ENCODE data around the gene SNAP47.

Gene SNAP47

GRCh38 chr1:227798078-227798802 lies 63.0 kb downstream of the SNAP47 start:
- no peak for DNase-seq (ENCODE audit: low read depth)

- no peak for DNase-seq (ENCODE audit: low read depth)
Measured at GRCh38 chr1:227799756-227800155, 64.5 kb downstream of the SNAP47 start.

- DNase-seq (ENCODE audit: low read depth) = no peak
Measured at GRCh38 chr1:227803933-227804332, 68.7 kb downstream of the SNAP47 start.

- no peak for DNase-seq (ENCODE audit: low read depth)
Measured at GRCh38 chr1:227805606-227806197, 70.5 kb downstream of the SNAP47 start.

GRCh38 chr1:227808566-227808965 lies 73.3 kb downstream of the SNAP47 start:
- DNase-seq (ENCODE audit: low read depth) = no peak

- DNase-seq (ENCODE audit: low read depth) = no peak
Measured at GRCh38 chr1:227809026-227809425, 73.8 kb downstream of the SNAP47 start.

GRCh38 chr1:227813962-227814361 lies 78.7 kb downstream of the SNAP47 start:
- no peak for DNase-seq (ENCODE audit: low read depth)

- no peak for DNase-seq (ENCODE audit: low read depth)
Measured at GRCh38 chr1:227815468-227816409, 80.5 kb downstream of the SNAP47 start, which contains the start of gene PRSS38. Gene PRSS38 (plus strand): TSS chr1:227815675. CDS start chr1:227815717, 42 bp downstream.

GRCh38 chr1:227816750-227817446 lies 81.7 kb downstream of the SNAP47 start:
- DNase-seq (ENCODE audit: low read depth) = no peak

GRCh38 chr1:227823537-227823936 lies 88.3 kb downstream of the SNAP47 start:
- no peak for DNase-seq (ENCODE audit: low read depth)

GRCh38 chr1:227824204-227824603 lies 89.0 kb downstream of the SNAP47 start:
- no peak for DNase-seq (ENCODE audit: low read depth)

- DNase-seq (ENCODE audit: low read depth) = no peak
Measured at GRCh38 chr1:227828786-227829185, 93.6 kb downstream of the SNAP47 start.

Data from stimulated activated CD8-positive, alpha-beta memory T cell treated with anti-CD3 and anti-CD28 coated beads, Interleukin-4, amount 100 ng/mL, for 24 hours (primary cell).